Pancreas (tissue), 10 donors: ENCODE results near the gene CHADL. TPM values are rescaled to one million over a fixed set of nuclear protein-coding genes. Genes with fewer than 3 reads are reported as not detected.

Experiments
- ATAC-seq, 4 donors: fragments of 200-7000 bp; cut with Tn5 transposase; one replicate each; pipeline versions ENCODE4 v1.8.0 to v1.9.1; 2020; ENCODE audit warnings: mild to moderate bottlenecking in 4 of 4, moderate library complexity in 4 of 4
- DNase-seq, 6 donors: peaks; one replicate each; pipeline ENCODE4 v3.0.0-alpha.2; 2020
- FAIRE-seq: peaks from 2 replicates; lab custom pipeline; 2012; peaks lifted over from hg19 to GRCh38; lab: Jason Lieb, UNC
- H3K27ac ChIP-seq, 4 donors: fragments of 200-600 bp; sonication (generic); 1 replicate in 3 of 4; 2 replicates in 1 of 4; pipeline versions ENCODE4 v1.5.0 to v1.8.0; 2020
- H3K27me3 ChIP-seq, 4 donors: fragments of 200-600 bp; one replicate each; pipeline ENCODE4 v1.8.0; 2021
- H3K36me3 ChIP-seq, 3 donors: fragments of 200-600 bp; sonication (generic) in 1 of 3; one replicate each; pipeline versions ENCODE4 v1.5.0 to v1.8.0; 2020 to 2021
- H3K4me1 ChIP-seq, 3 donors: fragments of 200-600 bp; one replicate each; pipeline ENCODE4 v1.8.0; 2021
- H3K4me3 ChIP-seq, 4 donors: fragments of 200-600 bp; sonication (generic) in 2 of 4; one replicate each; pipeline versions ENCODE4 v1.5.0 to v1.8.0; 2020 to 2021
- H3K9me3 ChIP-seq, 4 donors: fragments of 200-600 bp; one replicate each; pipeline ENCODE4 v1.8.0; 2021
- WGBS, 2 donors: extraction: QIAGEN DNeasy Blood & Tissue Kit; methylation state at CpG; one replicate each; pipeline ENCODE4 v1.1.7; 2013; 5-methylcytosine and 5-hydroxymethylcytosine counted together
- intact Hi-C, 3 donors: fragments of 100-400 bp; cut with DNase I; formaldehyde crosslinking; loops; one replicate each; pipeline versions ENCODE4 v1.11.1 to v1.14.2; 2022
- polyA plus RNA-seq, 2 donors: library from polyadenylated mRNA; stranded (reverse); fragments of 200-250 nt; gene quantifications; one replicate each; pipeline ENCODE4 v1.2.3, GENCODE V29; 2013
- total RNA-seq, 6 donors: library from RNA; stranded (reverse); fragmentation: NEBNext Ultra II Directional in 4 of 6; extraction: Animal tissue kit (Norgen Biotek cat#: 25700) in 4 of 6; gene quantifications; one replicate each; pipeline versions ENCODE4 v1.2.1 to v1.2.4, GENCODE V29; 2021 to 2023
- TF ChIP-seq, protein P1 (sequence below), 4 donors: fragments of 200-600 bp; sonication (generic) in 3 of 4; IDR thresholded peaks; one replicate each; pipeline versions ENCODE4 v1.5.0 to v1.8.0; 2021; ENCODE audit warnings: antibody characterized with exemption in 4 of 4
- donor health status: healthy with polysubstance abuse.
- donor health status: DM: no; HTN: no; CAD: no; lungs with moderate emphysema.
- donor health status: DM: no; HTN: no; CAD: no.
- donor health status: control.
- donor health status: control.
- donor health status: Bipolar disorder and iron deficiency.
- donor health status: DM: yes; HTN: yes; CAD: no.
- donor health status: DM: no; HTN: no; CAD: no.
- donor health status: DM: no; HTN: no; CAD: no.
- donor health status: DM: yes; HTN: yes; CAD: no.

The CHADL gene
- total and polyA plus RNA-seq, 8 donors, result 0.95 to 4.9 (median 2.2) TPM

DNA sequence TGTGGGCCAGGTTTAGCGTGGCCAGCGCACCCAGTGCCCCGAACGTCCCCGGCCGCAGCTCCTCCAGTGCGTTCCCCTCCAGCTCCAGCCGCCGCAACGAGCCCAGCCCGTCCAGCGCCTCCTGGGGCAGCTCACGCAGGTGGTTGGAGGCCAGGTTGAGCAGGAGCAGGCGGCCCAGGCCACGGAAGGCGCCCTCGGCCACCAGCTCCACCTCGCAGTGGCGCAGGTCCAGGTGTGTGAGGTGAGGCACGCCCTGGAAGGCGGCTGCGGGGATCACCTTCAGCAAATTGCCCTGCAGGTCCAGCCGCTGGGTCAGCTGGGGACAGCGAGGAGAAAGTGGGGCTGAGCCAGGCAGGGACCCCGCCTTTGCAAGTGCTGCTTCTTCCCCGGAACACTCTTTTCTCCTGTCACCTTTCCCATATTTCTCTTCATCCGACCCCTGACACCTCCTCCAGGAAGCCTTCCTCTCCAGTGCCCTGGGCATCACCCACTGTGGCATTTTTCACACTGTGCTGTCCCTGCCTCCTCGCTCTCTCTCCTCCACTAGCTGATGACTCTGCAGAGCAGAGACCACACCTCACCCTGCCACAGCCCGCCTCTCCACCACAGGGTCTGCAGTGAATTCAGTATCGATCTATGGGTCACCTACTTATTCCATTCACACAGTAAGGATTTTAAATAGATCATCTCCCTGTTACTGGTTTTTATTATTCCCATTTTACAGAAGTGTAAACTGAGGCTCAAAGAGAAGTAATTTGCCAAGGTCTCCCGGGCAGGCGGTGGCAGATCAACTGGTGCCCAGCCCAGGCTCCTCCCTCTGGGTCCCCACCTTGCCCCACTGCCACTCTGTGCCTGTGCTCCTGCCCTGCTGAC lies 1.9 kb downstream of the CHADL start:
- H3K4me1 ChIP-seq, result peaks cover 5 to 10% (median 8%) of the 10 kb centered on the region in 3 donors
- TF ChIP-seq, protein P1, sequence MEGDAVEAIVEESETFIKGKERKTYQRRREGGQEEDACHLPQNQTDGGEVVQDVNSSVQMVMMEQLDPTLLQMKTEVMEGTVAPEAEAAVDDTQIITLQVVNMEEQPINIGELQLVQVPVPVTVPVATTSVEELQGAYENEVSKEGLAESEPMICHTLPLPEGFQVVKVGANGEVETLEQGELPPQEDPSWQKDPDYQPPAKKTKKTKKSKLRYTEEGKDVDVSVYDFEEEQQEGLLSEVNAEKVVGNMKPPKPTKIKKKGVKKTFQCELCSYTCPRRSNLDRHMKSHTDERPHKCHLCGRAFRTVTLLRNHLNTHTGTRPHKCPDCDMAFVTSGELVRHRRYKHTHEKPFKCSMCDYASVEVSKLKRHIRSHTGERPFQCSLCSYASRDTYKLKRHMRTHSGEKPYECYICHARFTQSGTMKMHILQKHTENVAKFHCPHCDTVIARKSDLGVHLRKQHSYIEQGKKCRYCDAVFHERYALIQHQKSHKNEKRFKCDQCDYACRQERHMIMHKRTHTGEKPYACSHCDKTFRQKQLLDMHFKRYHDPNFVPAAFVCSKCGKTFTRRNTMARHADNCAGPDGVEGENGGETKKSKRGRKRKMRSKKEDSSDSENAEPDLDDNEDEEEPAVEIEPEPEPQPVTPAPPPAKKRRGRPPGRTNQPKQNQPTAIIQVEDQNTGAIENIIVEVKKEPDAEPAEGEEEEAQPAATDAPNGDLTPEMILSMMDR (IDR thresholded peaks at IDR 0.05), result no peak
- WGBS, 2 donors, result 95 to 97% methylated on average over 31 to 32 of the region's 32 CpGs
- FAIRE-seq, result no peak
- H3K36me3 ChIP-seq, result no peaks in the 10 kb centered on the region
- H3K27me3 ChIP-seq, result no peaks in the 10 kb centered on the region
- peak in 1 of 6 donors; percentile 53 for DNase-seq
- intact Hi-C loops, result loop anchor here in 2 of 3 donors (10.0 kb wide), 1 partner anchor 314 kb away; no protein-coding TSS in a partner anchor
- H3K9me3 ChIP-seq, result no peaks in the 10 kb centered on the region
- no peak for ATAC-seq
- H3K4me3 ChIP-seq, result no peak overlapping the region
- no peak overlapping the region for H3K27ac ChIP-seq

DNA sequence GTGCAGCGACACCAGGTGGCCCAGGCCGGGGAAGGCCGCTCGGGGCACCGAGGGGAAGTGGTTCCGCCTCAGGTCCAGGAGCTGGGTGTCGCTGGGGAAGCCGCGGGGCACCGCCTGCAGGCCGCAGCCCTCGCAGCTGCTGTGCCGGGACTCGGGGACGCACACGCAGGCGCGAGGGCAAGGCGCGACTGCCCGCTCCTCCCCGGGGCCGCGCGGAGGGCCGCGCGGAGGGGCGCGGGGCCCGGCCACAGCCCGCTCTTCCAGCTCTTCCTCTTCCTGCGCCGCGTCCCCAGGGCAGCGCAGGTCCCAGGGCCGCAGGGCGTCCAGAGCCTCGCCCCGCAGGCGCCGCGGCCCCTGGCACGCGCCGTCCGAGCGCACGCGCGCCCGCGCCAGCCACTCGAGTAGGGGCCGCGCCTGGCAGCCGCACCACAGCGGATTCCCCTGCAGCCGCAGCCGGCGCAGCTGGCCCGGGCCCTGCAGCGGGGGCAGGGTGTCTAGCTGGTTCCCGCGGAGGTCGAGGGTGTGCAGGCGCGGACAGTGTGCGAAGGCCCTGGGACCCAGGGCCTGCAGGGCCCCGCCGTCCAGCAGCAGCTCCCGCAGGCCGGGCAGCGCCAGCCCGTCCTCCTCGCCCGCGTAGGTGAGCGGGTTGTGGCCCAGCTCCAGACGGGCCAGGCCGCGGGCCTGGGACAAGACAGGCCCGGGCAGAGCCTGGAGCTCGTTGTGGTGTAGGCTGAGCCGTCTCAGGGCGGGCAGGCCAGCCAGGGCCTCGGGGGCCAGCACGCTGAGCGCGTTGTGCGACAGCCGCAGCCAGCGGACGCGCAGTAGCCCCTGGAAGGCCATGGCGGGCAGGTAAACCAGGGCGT lies 2.8 kb downstream of the CHADL start:
- 24 to 29% methylated on average over 65 to 97 of the region's 97 CpGs for WGBS, 2 donors
- Histone ChIP-seq H3K27me3 (no peaks in the 10 kb centered on the region), H3K36me3 (no peaks in the 10 kb centered on the region), H3K27ac (peak overlapping the region in 2 of 4 donors; percentile 46 to 51), H3K4me1 (peaks cover 5 to 10% (median 8%) of the 10 kb centered on the region in 3 donors), H3K4me3 (peak overlapping the region; percentile 20 to 47 (median 34)), H3K9me3 (no peaks in the 10 kb centered on the region)
- peak; percentile 79 to 96 (median 87) for DNase-seq
- peak; percentile 94 to 97 (median 95) for ATAC-seq
- FAIRE-seq, result no peak
- intact Hi-C loops, result loop anchor here in 2 of 3 donors (10.0 kb wide), 1 partner anchor 313 kb away; no protein-coding TSS in a partner anchor
- TF ChIP-seq, protein P1 (IDR thresholded peaks at IDR 0.05), result peak; percentile 42 to 68 (median 56)

DNA sequence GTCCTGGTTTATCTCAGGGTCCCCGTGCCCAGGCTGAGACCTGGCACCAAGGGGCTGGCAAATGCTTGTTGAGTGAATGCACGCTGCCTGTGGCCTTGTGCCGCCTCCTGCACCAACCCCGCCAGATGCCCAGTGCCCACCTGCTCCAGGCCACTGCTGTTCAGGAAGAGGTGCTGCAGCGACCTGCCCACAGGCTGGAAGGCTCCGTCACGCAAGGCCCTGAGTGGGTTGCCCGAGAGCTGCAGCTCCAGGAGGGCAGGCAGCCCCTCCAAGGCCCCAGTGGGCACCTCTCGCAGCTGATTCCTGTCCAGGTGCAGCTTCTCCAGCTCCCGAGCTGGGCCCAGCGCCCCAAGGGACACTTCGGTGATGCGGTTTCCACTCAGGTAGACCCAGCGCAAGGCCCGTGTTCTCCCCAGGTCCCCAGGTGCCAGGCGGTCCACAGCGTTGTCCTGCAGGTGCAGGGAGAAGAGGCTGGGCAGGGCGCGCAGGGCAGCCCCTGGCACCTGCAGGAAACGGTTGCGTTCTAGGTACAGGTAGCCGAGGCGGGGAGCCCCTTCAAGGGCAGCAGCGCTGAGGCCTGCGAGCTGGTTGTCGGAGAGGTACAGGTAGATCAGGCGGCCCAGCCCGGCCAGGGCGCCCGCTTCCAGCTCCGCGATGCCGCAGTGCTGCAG lies 3.6 kb downstream of the CHADL start:
- Histone ChIP-seq H3K27me3 (no peaks in the 10 kb centered on the region), H3K36me3 (no peaks in the 10 kb centered on the region), H3K4me3 (peak overlapping the region; percentile 20 to 47 (median 34)), H3K27ac (peak overlapping the region in 2 of 4 donors; percentile 46 to 51), H3K4me1 (peaks cover 5 to 10% (median 8%) of the 10 kb centered on the region in 3 donors), H3K9me3 (no peaks in the 10 kb centered on the region)
- TF ChIP-seq, protein P1 (IDR thresholded peaks at IDR 0.05), result no peak
- ATAC-seq, result peak in 2 of 4 donors; percentile 36 to 39
- 42 to 46% methylated on average over 31 to 33 of the region's 33 CpGs for WGBS, 2 donors
- peak in 1 of 6 donors; percentile 62 for DNase-seq
- intact Hi-C loops, result loop anchor here in 2 of 3 donors (10.0 kb wide), 1 partner anchor 312 kb away; no protein-coding TSS in a partner anchor
- no peak for FAIRE-seq

DNA sequence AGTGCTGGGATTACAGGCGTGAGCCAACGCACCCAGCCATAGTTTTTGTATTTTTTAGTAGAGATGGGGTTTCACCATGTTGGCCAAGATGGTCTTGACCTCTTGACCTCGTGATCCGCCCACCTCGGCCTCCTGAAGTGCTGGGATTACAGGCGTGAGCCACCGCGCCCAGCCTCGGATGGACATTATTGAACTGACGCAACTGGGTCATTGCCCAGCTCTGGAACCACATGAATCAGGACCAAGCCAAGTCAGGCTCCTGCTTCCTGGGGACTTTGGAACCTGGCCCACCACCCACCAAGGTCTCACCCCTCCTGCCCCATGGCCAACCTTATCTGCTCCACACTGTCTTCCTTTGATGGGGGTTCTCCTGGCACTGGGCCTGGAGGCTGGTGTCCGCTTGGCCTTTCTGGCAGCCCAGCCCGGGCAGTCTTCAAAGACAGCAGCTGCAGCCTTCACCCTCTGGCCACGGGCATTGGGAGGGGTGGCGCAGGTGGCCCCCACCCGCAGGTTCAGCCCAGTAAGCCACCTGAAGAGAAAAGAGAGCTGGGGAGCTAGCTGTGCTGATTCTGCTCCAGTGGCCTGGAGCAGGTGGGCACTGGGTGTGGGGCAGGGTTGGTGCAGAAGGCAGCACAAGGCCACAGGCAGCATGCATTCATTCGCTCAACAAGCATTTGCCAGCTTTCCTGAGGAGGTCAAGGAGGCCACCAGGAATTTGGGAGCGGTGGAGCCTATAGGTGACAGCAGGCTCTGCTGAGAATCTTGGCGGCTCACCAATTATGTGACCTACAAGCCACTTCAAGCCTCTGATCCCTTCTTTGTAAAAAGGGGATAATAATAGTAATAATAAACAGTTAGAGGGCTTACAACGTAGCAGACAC lies 5.7 kb downstream of the CHADL start:
- H3K36me3 ChIP-seq, result no peaks in the 10 kb centered on the region
- H3K4me1 ChIP-seq, result peaks cover 5 to 10% (median 8%) of the 10 kb centered on the region in 3 donors
- TF ChIP-seq, protein P1 (IDR thresholded peaks at IDR 0.05), result no peak
- intact Hi-C loops, result loop anchor here in 2 of 3 donors (10.0 kb wide), 1 partner anchor 310 kb away; no protein-coding TSS in a partner anchor
- no peaks in the 10 kb centered on the region for H3K9me3 ChIP-seq
- no peak for FAIRE-seq
- no peak overlapping the region for H3K27ac ChIP-seq
- no peaks in the 10 kb centered on the region for H3K27me3 ChIP-seq
- 77 to 80% methylated on average over 19 of the region's 19 CpGs for WGBS, 2 donors
- ATAC-seq, result no peak
- no peak for DNase-seq
- no peak overlapping the region for H3K4me3 ChIP-seq
